H1 (cell line): ENCODE measurements around the gene UNC13C. TPM values are rescaled to one million over a fixed set of nuclear protein-coding genes. Genes with fewer than 3 reads are reported as not detected.

ENCODE experiments used
- CTCF ChIA-PET: fragments of 300-600 bp; sonication (Branson Sonifier 250); formaldehyde crosslinking; loops from one replicate; lab custom pipeline; 2021; ENCODE audit not compliant: partially characterized antibody; lab: Charles Lee
- POLR2A ChIA-PET: fragments of 300-600 bp; sonication (Branson Sonifier 250); formaldehyde crosslinking; loops from one replicate; lab custom pipeline; 2021; ENCODE audit warnings: inconsistent platforms; ENCODE audit not compliant: partially characterized antibody; lab: Charles Lee
- DNase-seq, 2 experiments: peaks; one replicate each; pipeline versions ENCODE4 v3.0.0 to v3.0.0-alpha.2; 2010 to 2022; ENCODE audit warnings: low spot score in 2 of 2, low read depth in 1 of 2, mixed read lengths in 1 of 2
- FAIRE-seq: peaks from 2 replicates; lab custom pipeline; 2011; peaks lifted over from hg19 to GRCh38; lab: Jason Lieb, UNC
- H2AFZ ChIP-seq: 2 replicates; pipeline ENCODE4 v1.8.1; 2012; ENCODE audit warnings: low read length, inconsistent platforms
- H2AK5ac ChIP-seq: 2 replicates; pipeline ENCODE4 v1.6.1; 2013; ENCODE audit warnings: low read depth, low read length
- H2BK120ac ChIP-seq: replicated peaks from 2 replicates; pipeline ENCODE3; 2013; ENCODE audit warnings: low read depth, low read length, inconsistent platforms
- H2BK12ac ChIP-seq: 2 replicates; pipeline ENCODE4 v1.6.1; 2013; ENCODE audit warnings: low read depth, low read length
- H2BK15ac ChIP-seq: 2 replicates; pipeline ENCODE4 v1.6.1; 2013; ENCODE audit warnings: low read length
- H2BK20ac ChIP-seq: 2 replicates; pipeline ENCODE4 v1.6.1; 2013; ENCODE audit warnings: low read length
- H2BK5ac ChIP-seq: 2 replicates; pipeline ENCODE4 v1.6.1; 2013; ENCODE audit warnings: low read depth, low read length
- H3K14ac ChIP-seq: 2 replicates; pipeline ENCODE4 v1.6.1; 2013; ENCODE audit warnings: inconsistent platforms; ENCODE audit not compliant: insufficient read length
- H3K18ac ChIP-seq: 2 replicates; pipeline ENCODE4 v1.6.1; 2013; ENCODE audit warnings: low read length; ENCODE audit errors: extremely low read depth
- H3K23ac ChIP-seq: 2 replicates; pipeline ENCODE4 v1.6.1; 2013; ENCODE audit warnings: inconsistent platforms; ENCODE audit not compliant: insufficient read length
- H3K23me2 ChIP-seq: 2 replicates; pipeline ENCODE4 v1.6.1; 2013; ENCODE audit warnings: low read depth, low read length
- H3K27ac ChIP-seq: 2 replicates; pipeline ENCODE4 v1.6.1; 2011; ENCODE audit warnings: low read depth, low read length, inconsistent platforms
- H3K27me3 ChIP-seq, 4 experiments: replicated peaks in 1 of 4; 1 replicate in 1 of 4; 2 replicates in 3 of 4; pipeline versions ENCODE4 v1.6.1 to v1.8.1; 2011 to 2013; ENCODE audit warnings: low read length in 3 of 4, mild to moderate bottlenecking in 3 of 4, inconsistent platforms in 2 of 4, mixed read lengths in 2 of 4, moderate library complexity in 1 of 4; ENCODE audit not compliant: control insufficient read depth in 3 of 4, insufficient read depth in 3 of 4; ENCODE audit errors: extremely low read depth in 1 of 4
- H3K36me3 ChIP-seq, 4 experiments: 2 replicates each; pipeline versions ENCODE4 v1.6.1 to v1.8.1; 2011 to 2013; ENCODE audit warnings: mild to moderate bottlenecking in 4 of 4, low read length in 3 of 4, moderate library complexity in 2 of 4, control low read depth in 1 of 4, inconsistent platforms in 1 of 4; ENCODE audit not compliant: insufficient read depth in 4 of 4, control insufficient read depth in 2 of 4
- H3K4ac ChIP-seq: replicated peaks from 2 replicates; pipeline ENCODE3; 2013; ENCODE audit warnings: low read length, low read depth, mixed read lengths, inconsistent platforms; ENCODE audit not compliant: insufficient read length
- H3K4me1 ChIP-seq, 4 experiments: replicated peaks in 1 of 4; 1 replicate in 1 of 4; 2 replicates in 3 of 4; pipeline versions ENCODE4 v1.6.1 to v1.8.1; 2011 to 2013; ENCODE audit warnings: low read length in 3 of 4, inconsistent platforms in 2 of 4, mixed read lengths in 1 of 4; ENCODE audit not compliant: insufficient read depth in 4 of 4, control insufficient read depth in 3 of 4
- H3K4me2 ChIP-seq, 2 experiments: 2 replicates each; pipeline versions ENCODE4 v1.6.1 to v1.8.1; 2011 to 2013; ENCODE audit warnings: low read depth in 2 of 2, low read length in 2 of 2, control low read depth in 1 of 2, inconsistent platforms in 1 of 2, mild to moderate bottlenecking in 1 of 2; ENCODE audit not compliant: insufficient read depth in 1 of 2
- H3K4me3 ChIP-seq, 4 experiments: fragments of 200-600, 300-600 bp in 1 of 4; sonication (generic), shearing (Covaris generic), sonication (Bioruptor Twin) in 1 of 4; 2 replicates each; pipeline versions ENCODE4 v1.5.1 to v1.8.1; 2011 to 2016; ENCODE audit warnings: low read length in 4 of 4, low read depth in 3 of 4, control low read depth in 2 of 4, inconsistent platforms in 2 of 4, mild to moderate bottlenecking in 2 of 4, mixed read lengths in 1 of 4, moderate library complexity in 1 of 4; ENCODE audit not compliant: insufficient read depth in 2 of 4; ENCODE audit errors: extremely low read depth in 1 of 4
- H3K56ac ChIP-seq: replicated peaks from 2 replicates; pipeline ENCODE3; 2013; ENCODE audit warnings: low read depth, mild to moderate bottlenecking, mixed read lengths, low read length, inconsistent platforms; ENCODE audit not compliant: insufficient read length
- H3K79me1 ChIP-seq: 2 replicates; pipeline ENCODE4 v1.6.1; 2013; ENCODE audit warnings: low read depth, low read length, control low read depth
- H3K79me2 ChIP-seq, 2 experiments: 2 replicates each; pipeline versions ENCODE4 v1.6.1 to v1.8.1; 2012 to 2013; ENCODE audit warnings: low read length in 2 of 2, mild to moderate bottlenecking in 2 of 2, inconsistent platforms in 1 of 2; ENCODE audit not compliant: insufficient read depth in 2 of 2, control insufficient read depth in 1 of 2
- H3K9ac ChIP-seq, 4 experiments: replicated peaks in 1 of 4; 1 replicate in 1 of 4; 2 replicates in 3 of 4; pipeline versions ENCODE4 v1.6.1 to v1.8.1; 2011 to 2013; ENCODE audit warnings: low read depth in 3 of 4, low read length in 3 of 4, control low read depth in 2 of 4, mild to moderate bottlenecking in 2 of 4, moderate library complexity in 2 of 4, inconsistent platforms in 1 of 4; ENCODE audit errors: extremely low read depth in 1 of 4
- H3K9me3 ChIP-seq, 2 experiments: 2 replicates each; pipeline versions ENCODE4 v1.6.1 to v1.8.1; 2012 to 2013; ENCODE audit warnings: mild to moderate bottlenecking in 2 of 2, moderate library complexity in 2 of 2, control low read depth in 1 of 2, inconsistent platforms in 1 of 2, low read depth in 1 of 2, low read length in 1 of 2, mixed read lengths in 1 of 2; ENCODE audit not compliant: insufficient read depth in 2 of 2
- H4K20me1 ChIP-seq, 2 experiments: replicated peaks in 1 of 2; 2 replicates each; pipeline versions ENCODE3 to v1.8.1; 2011 to 2013; ENCODE audit warnings: inconsistent platforms in 2 of 2, low read length in 2 of 2, mild to moderate bottlenecking in 1 of 2; ENCODE audit not compliant: insufficient read depth in 2 of 2, control insufficient read depth in 1 of 2
- H4K5ac ChIP-seq: 2 replicates; pipeline ENCODE4 v1.6.1; 2013; ENCODE audit warnings: low read length, low read depth, mixed read lengths, inconsistent platforms; ENCODE audit not compliant: insufficient read length
- H4K8ac ChIP-seq: 2 replicates; pipeline ENCODE4 v1.8.0; 2013; ENCODE audit warnings: mild to moderate bottlenecking, moderate library complexity, low read length, inconsistent platforms; ENCODE audit not compliant: insufficient read depth; ENCODE audit errors: extremely low read depth
- H4K91ac ChIP-seq: replicated peaks from 2 replicates; pipeline ENCODE3; 2013; ENCODE audit warnings: low read length, mixed read lengths, inconsistent platforms; ENCODE audit not compliant: insufficient read length
- BACH1 ChIP-seq: IDR thresholded peaks from 2 replicates; pipeline ENCODE4 v1.6.1; 2012; ENCODE audit warnings: low read length, improper control_type of control experiment
- BCL11A ChIP-seq, 2 experiments: IDR thresholded peaks; one replicate each; pipeline ENCODE4 v1.6.1; 2011; ENCODE audit warnings: low read depth in 2 of 2, low read length in 2 of 2, mild to moderate bottlenecking in 2 of 2
- BRCA1 ChIP-seq: IDR thresholded peaks from 2 replicates; pipeline ENCODE4 v1.6.1; 2012; ENCODE audit warnings: low read depth, low read length, improper control_type of control experiment
- CBX8 ChIP-seq: fragments of 300-800, 300-1000 bp; sonication (generic); IDR thresholded peaks from 2 replicates; pipeline ENCODE4 v1.7.1; 2016; ENCODE audit warnings: low read depth, low read length, borderline replicate concordance
- CTBP2 ChIP-seq: IDR thresholded peaks from 2 replicates; pipeline ENCODE4 v1.7.0; 2011; ENCODE audit warnings: borderline replicate concordance, mild to moderate bottlenecking, moderate library complexity, mixed read lengths, low read length; ENCODE audit not compliant: insufficient read depth, insufficient read length
- EZH2 ChIP-seq: fragments of 200-600 bp; sonication (generic); IDR thresholded peaks from 2 replicates; pipeline ENCODE4 v1.7.1; 2012; ENCODE audit warnings: low read depth, mild to moderate bottlenecking, moderate library complexity, low read length, inconsistent platforms; ENCODE audit not compliant: severe bottlenecking
- MAFK ChIP-seq: IDR thresholded peaks from 2 replicates; pipeline ENCODE4 v1.6.1; 2012; ENCODE audit warnings: low read depth, mild to moderate bottlenecking, improper control_type of control experiment, low read length
- RBBP5 ChIP-seq: IDR thresholded peaks from 2 replicates; pipeline ENCODE4 v1.7.1; 2012; ENCODE audit warnings: low read depth, mild to moderate bottlenecking, inconsistent platforms, low read length, moderate library complexity, borderline replicate concordance
- RNF2 ChIP-seq: fragments of 200-900, 300-1000 bp; sonication (generic); IDR thresholded peaks from 2 replicates; pipeline ENCODE4 v1.7.1; 2016; ENCODE audit warnings: borderline replicate concordance, low read depth, mild to moderate bottlenecking, antibody characterized with exemption, low read length; ENCODE audit not compliant: poor library complexity, severe bottlenecking; ENCODE audit errors: missing control alignments
- SIN3A ChIP-seq, 2 experiments: IDR thresholded peaks in 1 of 2; conservative IDR thresholded peaks in 1 of 2; 2 replicates each; pipeline ENCODE4 v1.6.1; 2011 to 2012; ENCODE audit warnings: low read length in 2 of 2, improper control_type of control experiment in 1 of 2, low read depth in 1 of 2, mild to moderate bottlenecking in 1 of 2
- SIRT6 ChIP-seq: IDR thresholded peaks from one replicate; pipeline ENCODE4 v1.7.1; 2012; ENCODE audit warnings: low read length, inconsistent platforms
- SUZ12 ChIP-seq: fragments of 200-600 bp; sonication (generic); IDR thresholded peaks from 2 replicates; pipeline ENCODE4 v1.6.1; 2012; ENCODE audit warnings: mild to moderate bottlenecking, inconsistent platforms, low read length, moderate library complexity, mixed read lengths
- whole genome bisulfite sequencing, 2 experiments: shearing (Covaris generic) in 1 of 2; methylation state at CpG; one replicate each; pipeline versions ENCODE4 v1.1.6 to v1.1.7; 2013 to 2015; ENCODE audit warnings: low lambda C conversion rate in 2 of 2, mixed read lengths in 2 of 2, inconsistent platforms in 1 of 2, low coverage in 1 of 2, missing lambda C conversion rate in 1 of 2; ENCODE audit not compliant: insufficient replicate concordance in 2 of 2, insufficient coverage in 1 of 2, insufficient read length in 1 of 2; ENCODE audit errors: extremely low coverage in 1 of 2, missing lambda C conversion rate in 1 of 2; 5-methylcytosine and 5-hydroxymethylcytosine counted together
- polyA plus RNA-seq, 7 experiments: library from polyadenylated mRNA; depleted of rRNA in 3 of 7; stranded (reverse) in 5 of 7; unstranded in 2 of 7; fragments of >200 nt in 5 of 7; fragments of 200-250 nt in 2 of 7; gene quantifications; 1 replicate in 5 of 7; 2 replicates in 1 of 7; 4 replicates in 1 of 7; pipeline versions ENCODE4 v1.2.1 to v1.2.3, GENCODE V29; 2011 to 2013; ENCODE audit warnings: missing spikeins in 2 of 7, mixed read lengths in 2 of 7
- total RNA-seq: library from RNA; stranded (reverse); fragmentation: NEBNext Ultra II Directional; extraction: Animal tissue kit (Norgen Biotek cat#: 25700); gene quantifications from 2 replicates; pipeline ENCODE4 v1.2.1, GENCODE V29; 2021

UNC13C gene
- total and polyA plus RNA-seq, 2 of the 8 experiments (the other 6 are each of a cell fraction or from before 2014, with no cell fraction given) = 0.02 to 0.13 TPM

- no peaks in the 10 kb centered on the region for H3K4me1 ChIP-seq
Observed at GRCh38 chr15:54007256-54007655, 29.0 kb downstream of the UNC13C start.

More at GRCh38 chr15:54007256-54007655, 29.0 kb downstream of the UNC13C start:
- H2BK15ac ChIP-seq = no peak overlapping the region
- H3K9ac ChIP-seq = no peak overlapping the region
- H3K79me2 ChIP-seq = no peaks in the 10 kb centered on the region
- H3K27me3 ChIP-seq = peaks cover 0 to 1% (median 0%) of the 10 kb centered on the region in 4 experiments; a peak in 1 of 7 replicates
- no peak overlapping the region for H3K4me2 ChIP-seq
- ChIA-PET POLR2A (no interaction called here), CTCF (no interaction called here)
- H4K5ac ChIP-seq = no peak overlapping the region
- H3K23ac ChIP-seq = no peak overlapping the region
- no peak overlapping the region for H4K8ac ChIP-seq
- H3K14ac ChIP-seq = no peak overlapping the region
- DNase-seq = no peak
- no peak overlapping the region for H3K18ac ChIP-seq
- no peaks in the 10 kb centered on the region; the same call in 1 of the 2 replicates for H3K23me2 ChIP-seq
- H3K79me1 ChIP-seq = no peaks in the 10 kb centered on the region
- no peak for TF ChIP-seq EZH2
- TF ChIP-seq CTBP2 = no peak
- TF ChIP-seq SUZ12 = no peak
- no peak for TF ChIP-seq CBX8
- no peak for TF ChIP-seq BACH1
- TF ChIP-seq BCL11A (IDR thresholded peaks at IDR 0.05; ENCODE audit: low read depth in 2 of 2, low read length in 2 of 2) = no peak
- no peak for TF ChIP-seq BRCA1
- no peak for TF ChIP-seq RBBP5
- no peak for TF ChIP-seq SIRT6
- TF ChIP-seq SIN3A (conservative IDR thresholded peaks at IDR 0.05 in 1 of 2, IDR thresholded peaks at IDR 0.05 in 1 of 2; ENCODE audit: low read depth in 1 of 2, low read length in 2 of 2) = no peak
- TF ChIP-seq MAFK = no peak
- no peak for TF ChIP-seq RNF2
- H2BK12ac ChIP-seq = no peak overlapping the region
- no peaks in the 10 kb centered on the region for H3K36me3 ChIP-seq
- WGBS, 2 experiments = 74% methylated on average over 2 of the region's 2 CpGs; no CpG with 5 or more reads in 1 of the 2 experiments
- H3K4ac ChIP-seq = no peak overlapping the region
- H3K56ac ChIP-seq = no peak overlapping the region
- no peaks in the 10 kb centered on the region for H4K20me1 ChIP-seq
- H2BK120ac ChIP-seq = no peak overlapping the region
- no peak overlapping the region for H4K91ac ChIP-seq
- no peak overlapping the region for H2AK5ac ChIP-seq
- peaks cover 9 to 20% of the 10 kb centered on the region in 2 experiments; a peak in 3 of 4 replicates for H3K9me3 ChIP-seq
- no peak for FAIRE-seq
- no peak overlapping the region for H3K4me3 ChIP-seq
- no peak overlapping the region for H2BK20ac ChIP-seq
- H3K27ac ChIP-seq = no peak overlapping the region
- H2BK5ac ChIP-seq = no peak overlapping the region
- H2AFZ ChIP-seq = no peak overlapping the region
